Measurements from ENCODE around the gene UBE2H. TPM values are rescaled to one million over a fixed set of nuclear protein-coding genes. Genes with fewer than 3 reads are reported as not detected.

Gene UBE2H
- polyA plus RNA-seq, 1 of the 3 experiments (the other 2 are of a cell fraction) = 129 TPM

GRCh38 chr7:129955993-129956543 lies 3.3 kb upstream of the UBE2H start:
- Histone ChIP-seq H3K4me1 (ENCODE audit: control insufficient read depth in 1 of 2, insufficient read depth in 2 of 2, low read depth in 1 of 2, low read length in 1 of 2) (peaks cover 9 to 10% of the 10 kb centered on the region in 2 experiments; a peak in 3 of 4 replicates), H3K9ac (no peak overlapping the region), H3K36me3 (replicated peaks in 1 of 2; ENCODE audit: control insufficient read depth in 1 of 2, insufficient read depth in 2 of 2, low read length in 1 of 2) (no peaks in the 10 kb centered on the region), H3K4me2 (no peak overlapping the region), H3K27me3 (ENCODE audit: insufficient read depth) (no peaks in the 10 kb centered on the region), H3K9me3 (no peaks in the 10 kb centered on the region), H3K27ac (ENCODE audit: low read depth in 2 of 2, low read length in 1 of 2) (no peak overlapping the region), H3K79me2 (ENCODE audit: insufficient read depth) (peaks cover 17% of the 10 kb centered on the region), H3K4me3 (ENCODE audit: low read depth in 2 of 2, low read length in 1 of 2) (no peak overlapping the region), H3F3A (replicated peaks; ENCODE audit: insufficient read depth) (peaks cover 21% of the 10 kb centered on the region), H4K20me1 (ENCODE audit: insufficient read depth) (no peaks in the 10 kb centered on the region), H3K9me2 (no peaks in the 10 kb centered on the region), H2AFZ (ENCODE audit: low read depth) (peak overlapping the region; percentile 8; the same call in 1 of the 2 replicates)
- 95% methylated on average over 8 of the region's 8 CpGs for WGBS (ENCODE audit: low lambda C conversion rate)
- DNase-seq = no peak
- ChIA-PET CTCF (interaction anchor here (1.0 kb wide), 1 partner anchor 26 kb away, joined by 4 read pairs; no protein-coding TSS in a partner anchor), POLR2A (no interaction called here)
- TF ChIP-seq MXI1 (IDR thresholded peaks at IDR 0.05; ENCODE audit: low read depth, low read length) (no peak), POLR2AphosphoS5 (IDR thresholded peaks at IDR 0.05; ENCODE audit: low read depth, low read length) (no peak), NRF1 (IDR thresholded peaks at IDR 0.05; ENCODE audit: low read depth, low read length) (no peak), ELF1 (IDR thresholded peaks at IDR 0.05) (no peak), TAF1 (IDR thresholded peaks at IDR 0.05; ENCODE audit: borderline replicate concordance, low read depth, low read length) (no peak), YY1 (IDR thresholded peaks at IDR 0.05; ENCODE audit: low read depth) (no peak), PBX3 (IDR thresholded peaks at IDR 0.05) (no peak), MAX (IDR thresholded peaks at IDR 0.05; ENCODE audit: low read depth) (no peak), REST (IDR thresholded peaks at IDR 0.05; ENCODE audit: low read depth, low read length) (no peak), CHD2 (IDR thresholded peaks at IDR 0.05; ENCODE audit: low read length, partially characterized antibody) (no peak), FOSL2 (IDR thresholded peaks at IDR 0.05; ENCODE audit: borderline replicate concordance, low read depth) (no peak), TEAD4 (IDR thresholded peaks at IDR 0.05; ENCODE audit: borderline replicate concordance, insufficient read depth) (no peak), MEF2A (IDR thresholded peaks at IDR 0.05; ENCODE audit: borderline replicate concordance, low read depth) (no peak), ZBTB33 (IDR thresholded peaks at IDR 0.05; ENCODE audit: borderline replicate concordance, low read depth) (no peak), RAD21 (IDR thresholded peaks at IDR 0.05; ENCODE audit: low read length) (no peak), RCOR1 (IDR thresholded peaks at IDR 0.05; ENCODE audit: low read length) (no peak), EP300 (IDR thresholded peaks at IDR 0.05; ENCODE audit: borderline replicate concordance in 1 of 2, low read depth in 1 of 2, low read length in 1 of 2) (no peak), JUND (IDR thresholded peaks at IDR 0.05) (no peak)
- TF ChIP-seq, protein P1, sequence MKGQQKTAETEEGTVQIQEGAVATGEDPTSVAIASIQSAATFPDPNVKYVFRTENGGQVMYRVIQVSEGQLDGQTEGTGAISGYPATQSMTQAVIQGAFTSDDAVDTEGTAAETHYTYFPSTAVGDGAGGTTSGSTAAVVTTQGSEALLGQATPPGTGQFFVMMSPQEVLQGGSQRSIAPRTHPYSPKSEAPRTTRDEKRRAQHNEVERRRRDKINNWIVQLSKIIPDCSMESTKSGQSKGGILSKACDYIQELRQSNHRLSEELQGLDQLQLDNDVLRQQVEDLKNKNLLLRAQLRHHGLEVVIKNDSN (IDR thresholded peaks at IDR 0.05; ENCODE audit: borderline replicate concordance, low read depth) = no peak

All from SK-N-SH (cell line).